Right atrium auricular region (tissue), 2 donors: ENCODE measurements around the gene PCGF2. TPM values are rescaled to one million over a fixed set of nuclear protein-coding genes. Genes with fewer than 3 reads are reported as not detected.

Experiments used
- DNase-seq: peaks from one replicate; pipeline ENCODE4 v3.0.0-alpha.2; 2019; ENCODE audit warnings: low spot score
- H3K27ac ChIP-seq, 2 donors: fragments of 200-600 bp; sonication (generic); 1 replicate in 1 of 2; 2 replicates in 1 of 2; pipeline ENCODE4 v1.5.1; 2016 to 2019
- H3K27me3 ChIP-seq, 2 donors: fragments of 200-600 bp; sonication (generic); one replicate each; pipeline versions ENCODE4 v1.5.1 to v1.6.0; 2017 to 2019
- H3K36me3 ChIP-seq: fragments of 200-600 bp; sonication (generic); one replicate; pipeline ENCODE4 v1.5.1; 2016
- H3K4me1 ChIP-seq, 2 donors: fragments of 200-600 bp; sonication (generic); one replicate each; pipeline versions ENCODE4 v1.5.1 to v1.6.0; 2017 to 2019
- H3K4me3 ChIP-seq, 2 donors: fragments of 200-600 bp; sonication (generic); 1 replicate in 1 of 2; 2 replicates in 1 of 2; pipeline ENCODE4 v1.5.1; 2017 to 2019; ENCODE audit warnings: mild to moderate bottlenecking in 1 of 2, moderate library complexity in 1 of 2
- H3K9me3 ChIP-seq, 2 donors: fragments of 200-600 bp; sonication (generic); one replicate each; pipeline ENCODE4 v1.5.1; 2019
- total RNA-seq, 2 donors: library from RNA; depleted of rRNA; stranded (reverse); fragments of >200 nt; gene quantifications; one replicate each; pipeline ENCODE4 v1.1.0, GENCODE V29; 2016
- TF ChIP-seq, protein P1 (sequence below), 2 donors: fragments of 200-600 bp; sonication (generic); IDR thresholded peaks; one replicate each; pipeline ENCODE4 v1.5.1; 2019; ENCODE audit warnings: antibody characterized with exemption in 2 of 2

Gene PCGF2
- total RNA-seq, 2 donors from 2014 or later = 5.9 to 12.1 TPM

DNA sequence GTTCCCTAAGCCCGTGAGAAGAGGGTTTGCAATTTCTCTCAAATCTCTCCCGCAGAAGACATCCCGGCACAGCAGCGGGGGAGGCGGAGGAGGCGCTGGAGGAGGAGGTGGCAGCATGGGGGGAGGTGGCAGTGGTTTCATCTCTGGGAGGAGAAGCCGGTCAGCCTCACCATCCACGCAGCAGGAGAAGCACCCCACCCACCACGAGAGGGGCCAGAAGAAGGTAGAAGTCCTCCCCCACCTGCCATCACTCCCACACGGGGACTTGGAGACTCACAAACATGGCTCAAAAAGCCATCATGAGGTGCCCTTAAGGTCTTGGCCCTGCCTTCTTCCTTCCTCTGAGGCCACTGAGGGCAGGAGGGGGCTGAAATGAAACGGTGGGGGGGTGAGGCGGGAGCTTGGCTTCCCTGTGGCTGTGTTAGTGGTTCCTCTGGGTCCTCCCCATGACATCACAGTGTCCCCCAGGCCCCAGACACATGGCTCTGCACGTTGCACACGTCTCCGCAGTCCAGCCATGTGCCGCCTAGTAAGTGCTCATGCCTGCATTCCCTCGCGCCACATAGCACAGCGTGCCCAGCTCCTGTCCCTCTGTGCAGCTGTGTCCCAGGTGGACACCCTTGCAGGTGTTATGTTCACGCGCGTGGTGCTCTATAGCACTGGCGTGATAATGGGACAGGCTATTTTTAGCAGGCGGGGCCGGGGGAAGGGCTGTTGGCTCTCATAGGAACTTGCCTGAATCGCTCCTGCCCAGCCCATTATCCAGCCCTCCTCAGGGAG lies 36.2 kb downstream of the PCGF2 start:
- Histone ChIP-seq H3K9me3 (no peaks in the 10 kb centered on the region), H3K4me3 (no peak overlapping the region), H3K36me3 (peaks cover 73% of the 10 kb centered on the region), H3K27ac (peak overlapping the region; percentile 54 to 86), H3K4me1 (peaks cover 0 to 48% of the 10 kb centered on the region in 2 donors), H3K27me3 (no peaks in the 10 kb centered on the region)
- TF ChIP-seq, protein P1, sequence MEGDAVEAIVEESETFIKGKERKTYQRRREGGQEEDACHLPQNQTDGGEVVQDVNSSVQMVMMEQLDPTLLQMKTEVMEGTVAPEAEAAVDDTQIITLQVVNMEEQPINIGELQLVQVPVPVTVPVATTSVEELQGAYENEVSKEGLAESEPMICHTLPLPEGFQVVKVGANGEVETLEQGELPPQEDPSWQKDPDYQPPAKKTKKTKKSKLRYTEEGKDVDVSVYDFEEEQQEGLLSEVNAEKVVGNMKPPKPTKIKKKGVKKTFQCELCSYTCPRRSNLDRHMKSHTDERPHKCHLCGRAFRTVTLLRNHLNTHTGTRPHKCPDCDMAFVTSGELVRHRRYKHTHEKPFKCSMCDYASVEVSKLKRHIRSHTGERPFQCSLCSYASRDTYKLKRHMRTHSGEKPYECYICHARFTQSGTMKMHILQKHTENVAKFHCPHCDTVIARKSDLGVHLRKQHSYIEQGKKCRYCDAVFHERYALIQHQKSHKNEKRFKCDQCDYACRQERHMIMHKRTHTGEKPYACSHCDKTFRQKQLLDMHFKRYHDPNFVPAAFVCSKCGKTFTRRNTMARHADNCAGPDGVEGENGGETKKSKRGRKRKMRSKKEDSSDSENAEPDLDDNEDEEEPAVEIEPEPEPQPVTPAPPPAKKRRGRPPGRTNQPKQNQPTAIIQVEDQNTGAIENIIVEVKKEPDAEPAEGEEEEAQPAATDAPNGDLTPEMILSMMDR (IDR thresholded peaks at IDR 0.05) = no peak
- DNase-seq = no peak

GRCh38 chr17:38710985-38711384 lies 37.2 kb downstream of the PCGF2 start:
- H3K36me3 ChIP-seq = peaks cover 63% of the 10 kb centered on the region
- no peaks in the 10 kb centered on the region for H3K27me3 ChIP-seq
- no peaks in the 10 kb centered on the region for H3K9me3 ChIP-seq
- no peak overlapping the region for H3K4me3 ChIP-seq
- TF ChIP-seq, protein P1 (IDR thresholded peaks at IDR 0.05) = no peak
- no peak for DNase-seq
- peak overlapping the region in 1 of 2 donors; percentile 86 for H3K27ac ChIP-seq
- H3K4me1 ChIP-seq = peaks cover 0 to 57% of the 10 kb centered on the region in 2 donors

DNA sequence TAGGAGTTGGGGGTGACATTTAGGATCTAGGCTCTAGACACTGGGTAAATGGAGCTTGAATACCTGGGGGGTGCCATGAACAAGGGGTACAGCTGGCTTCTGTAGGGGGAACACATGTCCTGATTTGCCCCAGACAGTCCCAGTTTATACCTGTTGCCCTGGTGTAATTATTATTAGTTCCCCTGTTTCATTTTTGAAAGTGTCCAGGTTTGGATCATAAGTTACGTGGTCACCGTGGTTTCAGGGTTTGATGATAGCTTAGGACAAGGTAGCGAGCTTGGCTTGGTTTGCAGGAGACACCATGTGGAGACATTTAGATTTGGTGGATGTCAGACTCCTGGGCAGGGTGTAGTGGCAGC lies 37.6 kb downstream of the PCGF2 start:
- Histone ChIP-seq H3K9me3 (no peaks in the 10 kb centered on the region), H3K27me3 (no peaks in the 10 kb centered on the region), H3K4me1 (peaks cover 0 to 57% of the 10 kb centered on the region in 2 donors), H3K27ac (peak overlapping the region in 1 of 2 donors; percentile 86), H3K4me3 (no peak overlapping the region), H3K36me3 (peaks cover 59% of the 10 kb centered on the region)
- TF ChIP-seq, protein P1 (IDR thresholded peaks at IDR 0.05) = no peak
- DNase-seq = no peak

DNA sequence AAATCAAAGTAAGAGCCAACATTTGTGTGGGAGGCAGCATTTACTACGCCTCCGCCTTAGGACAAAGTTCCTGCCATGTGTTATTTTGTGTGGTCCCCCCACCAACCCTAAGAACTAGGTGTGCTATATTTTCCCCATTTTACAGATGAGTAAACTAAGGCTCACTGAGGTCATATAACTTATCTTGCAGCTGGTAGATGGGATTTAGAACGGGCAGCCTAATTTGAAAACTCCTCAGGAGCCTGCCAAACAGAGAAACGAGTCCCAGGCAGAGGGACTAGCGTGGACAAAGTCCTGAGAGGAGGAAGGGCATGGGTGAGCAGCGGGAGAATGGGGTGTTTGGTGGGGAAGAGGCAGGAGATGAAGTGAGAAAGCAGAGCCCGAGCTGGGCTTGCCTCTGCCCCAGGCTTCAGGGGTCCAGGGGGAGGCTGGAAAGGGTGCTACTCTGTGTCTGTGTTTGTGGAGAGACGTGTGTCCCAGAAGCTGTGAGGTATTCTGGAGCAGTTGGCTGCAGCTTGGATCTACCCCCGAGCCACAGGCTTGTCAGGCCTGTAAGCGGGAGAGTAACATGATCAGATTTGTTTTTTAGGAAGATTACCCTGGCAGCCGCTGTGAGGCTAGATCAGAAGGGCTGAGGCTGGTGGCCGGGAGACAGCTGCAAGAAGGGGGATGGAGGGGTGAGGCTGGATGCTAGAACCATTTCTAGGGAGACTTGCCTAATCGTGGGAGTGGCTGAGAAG lies 38.1 kb downstream of the PCGF2 start:
- TF ChIP-seq, protein P1 (IDR thresholded peaks at IDR 0.05) = no peak
- DNase-seq = no peak
- no peak overlapping the region for H3K4me3 ChIP-seq
- H3K27me3 ChIP-seq = no peaks in the 10 kb centered on the region
- H3K36me3 ChIP-seq = peaks cover 55% of the 10 kb centered on the region
- H3K9me3 ChIP-seq = no peaks in the 10 kb centered on the region
- H3K27ac ChIP-seq = peak overlapping the region in 1 of 2 donors; percentile 86
- peaks cover 0 to 57% of the 10 kb centered on the region in 2 donors for H3K4me1 ChIP-seq

- H3K27ac ChIP-seq = peak overlapping the region in 1 of 2 donors; percentile 86
- H3K36me3 ChIP-seq = peaks cover 53% of the 10 kb centered on the region
- no peaks in the 10 kb centered on the region for H3K27me3 ChIP-seq
- H3K9me3 ChIP-seq = no peaks in the 10 kb centered on the region
- TF ChIP-seq, protein P1 (IDR thresholded peaks at IDR 0.05) = no peak
- no peak for DNase-seq
- peaks cover 0 to 57% of the 10 kb centered on the region in 2 donors for H3K4me1 ChIP-seq
- H3K4me3 ChIP-seq = no peak overlapping the region
These were observed 38.9 kb downstream of the PCGF2 start for GRCh38 chr17:38709104-38709820.
